Nephron (organoid): Measurements from ENCODE around the gene STAT4.

Experiments
- H3K27ac Mint-ChIP-seq, 3 experiments: 2 replicates each; pipeline ENCODE4 v1.8.0; 2020; ENCODE audit warnings: mixed read lengths in 3 of 3, mild to moderate bottlenecking in 2 of 3, moderate library complexity in 1 of 3
- H3K27me3 Mint-ChIP-seq: 2 replicates; pipeline ENCODE4 v1.8.0; 2021; ENCODE audit warnings: low read depth, mild to moderate bottlenecking, moderate library complexity, mixed read lengths
- H3K36me3 Mint-ChIP-seq: 2 replicates; pipeline ENCODE4 v1.8.0; 2020; ENCODE audit warnings: low read depth, mixed read lengths
- H3K4me1 Mint-ChIP-seq: 2 replicates; pipeline ENCODE4 v1.8.0; 2020; ENCODE audit warnings: mixed read lengths
- H3K4me3 Mint-ChIP-seq, 3 experiments: 2 replicates each; pipeline ENCODE4 v1.8.0; 2020; ENCODE audit warnings: mild to moderate bottlenecking in 3 of 3, mixed read lengths in 3 of 3, moderate library complexity in 2 of 3
- H3K9me3 Mint-ChIP-seq: 2 replicates; pipeline ENCODE4 v1.8.0; 2020; ENCODE audit warnings: mixed read lengths
- TF ChIP-seq, protein P1 (sequence below), 3 experiments: fragments of 200-600 bp; sonication (generic); IDR thresholded peaks; one replicate each; pipeline ENCODE4 v1.5.0; 2021; ENCODE audit warnings: antibody characterized with exemption in 3 of 3; ENCODE audit not compliant: unreplicated experiment in 3 of 3

STAT4 gene

GRCh38 chr2:191122638-191123294 is 28.0 kb downstream of the STAT4 start:
- TF ChIP-seq, protein P1, sequence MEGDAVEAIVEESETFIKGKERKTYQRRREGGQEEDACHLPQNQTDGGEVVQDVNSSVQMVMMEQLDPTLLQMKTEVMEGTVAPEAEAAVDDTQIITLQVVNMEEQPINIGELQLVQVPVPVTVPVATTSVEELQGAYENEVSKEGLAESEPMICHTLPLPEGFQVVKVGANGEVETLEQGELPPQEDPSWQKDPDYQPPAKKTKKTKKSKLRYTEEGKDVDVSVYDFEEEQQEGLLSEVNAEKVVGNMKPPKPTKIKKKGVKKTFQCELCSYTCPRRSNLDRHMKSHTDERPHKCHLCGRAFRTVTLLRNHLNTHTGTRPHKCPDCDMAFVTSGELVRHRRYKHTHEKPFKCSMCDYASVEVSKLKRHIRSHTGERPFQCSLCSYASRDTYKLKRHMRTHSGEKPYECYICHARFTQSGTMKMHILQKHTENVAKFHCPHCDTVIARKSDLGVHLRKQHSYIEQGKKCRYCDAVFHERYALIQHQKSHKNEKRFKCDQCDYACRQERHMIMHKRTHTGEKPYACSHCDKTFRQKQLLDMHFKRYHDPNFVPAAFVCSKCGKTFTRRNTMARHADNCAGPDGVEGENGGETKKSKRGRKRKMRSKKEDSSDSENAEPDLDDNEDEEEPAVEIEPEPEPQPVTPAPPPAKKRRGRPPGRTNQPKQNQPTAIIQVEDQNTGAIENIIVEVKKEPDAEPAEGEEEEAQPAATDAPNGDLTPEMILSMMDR (IDR thresholded peaks at IDR 0.05; ENCODE audit: unreplicated experiment in 3 of 3), result no peak
- Mint-ChIP-seq H3K27ac (no peak overlapping the region), H3K4me1 (no peaks in the 10 kb centered on the region), H3K36me3 (no peaks in the 10 kb centered on the region), H3K27me3 (no peaks in the 10 kb centered on the region), H3K4me3 (no peak overlapping the region), H3K9me3 (no peaks in the 10 kb centered on the region)

- Mint-ChIP-seq H3K4me3 (no peak overlapping the region), H3K36me3 (no peaks in the 10 kb centered on the region), H3K27me3 (no peaks in the 10 kb centered on the region), H3K9me3 (no peaks in the 10 kb centered on the region), H3K4me1 (no peaks in the 10 kb centered on the region), H3K27ac (no peak overlapping the region)
- TF ChIP-seq, protein P1 (IDR thresholded peaks at IDR 0.05; ENCODE audit: unreplicated experiment in 3 of 3), result no peak
These were observed 33.5 kb downstream of the STAT4 start for GRCh38 chr2:191117341-191117740.

DNA sequence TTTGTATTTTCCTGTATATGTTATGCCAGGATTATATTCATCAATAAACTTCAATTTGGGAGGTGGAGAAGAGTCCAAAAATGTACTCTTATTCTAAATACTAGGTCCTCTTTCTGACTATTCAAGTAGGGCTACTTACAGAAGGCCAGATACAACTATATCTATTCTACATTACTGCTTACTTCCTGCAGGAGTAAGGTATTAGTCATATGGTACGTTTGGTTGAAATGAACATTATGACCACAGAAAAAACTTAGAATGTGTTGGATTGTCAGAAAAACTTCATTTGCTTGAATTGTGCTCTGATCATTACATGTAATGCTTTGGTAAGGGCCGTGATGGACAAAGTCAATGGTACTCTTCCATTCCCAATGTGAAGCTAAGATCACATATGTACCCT is 35.0 kb downstream of the STAT4 start:
- Mint-ChIP-seq H3K27me3 (no peaks in the 10 kb centered on the region), H3K9me3 (no peaks in the 10 kb centered on the region), H3K4me3 (no peak overlapping the region), H3K4me1 (no peaks in the 10 kb centered on the region), H3K27ac (no peak overlapping the region), H3K36me3 (no peaks in the 10 kb centered on the region)
- TF ChIP-seq, protein P1 (IDR thresholded peaks at IDR 0.05; ENCODE audit: unreplicated experiment in 3 of 3), result no peak

GRCh38 chr2:191115391-191115790 is 35.4 kb downstream of the STAT4 start:
- Mint-ChIP-seq H3K36me3 (no peaks in the 10 kb centered on the region), H3K4me3 (no peak overlapping the region), H3K4me1 (no peaks in the 10 kb centered on the region), H3K27ac (no peak overlapping the region), H3K9me3 (no peaks in the 10 kb centered on the region), H3K27me3 (no peaks in the 10 kb centered on the region)
- TF ChIP-seq, protein P1 (IDR thresholded peaks at IDR 0.05; ENCODE audit: unreplicated experiment in 3 of 3), result no peak

- H3K9me3 Mint-ChIP-seq, result no peaks in the 10 kb centered on the region
- H3K27me3 Mint-ChIP-seq, result no peaks in the 10 kb centered on the region
- H3K4me3 Mint-ChIP-seq, result no peak overlapping the region
- no peaks in the 10 kb centered on the region for H3K4me1 Mint-ChIP-seq
- TF ChIP-seq, protein P1 (IDR thresholded peaks at IDR 0.05; ENCODE audit: unreplicated experiment in 3 of 3), result no peak
- no peaks in the 10 kb centered on the region for H3K36me3 Mint-ChIP-seq
- no peak overlapping the region for H3K27ac Mint-ChIP-seq
These were observed 36.3 kb downstream of the STAT4 start for GRCh38 chr2:191114403-191114886.

- Mint-ChIP-seq H3K4me1 (no peaks in the 10 kb centered on the region), H3K27me3 (no peaks in the 10 kb centered on the region), H3K27ac (peak overlapping the region in 1 of 3 experiments; percentile 47), H3K36me3 (no peaks in the 10 kb centered on the region), H3K4me3 (no peak overlapping the region), H3K9me3 (no peaks in the 10 kb centered on the region)
- TF ChIP-seq, protein P1 (IDR thresholded peaks at IDR 0.05; ENCODE audit: unreplicated experiment in 3 of 3), result no peak
These were observed 37.0 kb downstream of the STAT4 start for GRCh38 chr2:191113761-191114160.
